IMR-90 (cell line): ENCODE results near the gene CDA. TPM values are rescaled to one million over a fixed set of nuclear protein-coding genes. Genes with fewer than 3 reads are reported as not detected.

Source experiments
- ATAC-seq: fragments of 200-7000 bp; cut with Tn5 transposase; 2 replicates; pipeline ENCODE4 v1.9.1; 2020; ENCODE audit warnings: low read depth, mild to moderate bottlenecking, moderate library complexity
- BruUV-seq: library from RNA; stranded (reverse); fragments of 400-500 nt; replicated peaks from 2 replicates; lab custom pipeline; 2021; lab: Mats Ljungman, UMichigan
- CTCF ChIA-PET: fragments of 300-600 bp; formaldehyde crosslinking; extraction: SDS; loops from one replicate; lab custom pipeline; 2021; ENCODE audit warnings: antibody characterized with exemption; lab: Yijun Ruan, JAX
- POLR2A ChIA-PET: fragments of 300-600 bp; sonication (Branson Sonifier 250); formaldehyde crosslinking; loops from one replicate; lab custom pipeline; 2022; ENCODE audit warnings: antibody characterized with exemption; ENCODE audit not compliant: unreplicated experiment; lab: Charles Lee
- DNase-seq: peaks from one replicate; pipeline ENCODE4 v3.0.0; 2013
- H2AFZ ChIP-seq: replicated peaks from 2 replicates; pipeline ENCODE3; 2013; ENCODE audit warnings: low read length, mild to moderate bottlenecking; ENCODE audit not compliant: poor library complexity
- H2AK5ac ChIP-seq: 2 replicates; pipeline ENCODE4 v1.6.1; 2013; ENCODE audit warnings: low read depth, low read length, inconsistent platforms
- H2AK9ac ChIP-seq: replicated peaks from 2 replicates; pipeline ENCODE3; 2013; ENCODE audit warnings: mild to moderate bottlenecking, low read depth, low read length, moderate library complexity; ENCODE audit not compliant: poor library complexity
- H2BK120ac ChIP-seq: 2 replicates; pipeline ENCODE4 v1.6.1; 2013; ENCODE audit warnings: low read depth, low read length, inconsistent platforms
- H2BK15ac ChIP-seq: 3 replicates; pipeline ENCODE4 v1.6.1; 2013; ENCODE audit warnings: low read depth, low read length, inconsistent platforms
- H2BK20ac ChIP-seq: 2 replicates; pipeline ENCODE4 v1.6.1; 2013; ENCODE audit warnings: low read depth, mild to moderate bottlenecking, inconsistent platforms, low read length, moderate library complexity
- H2BK5ac ChIP-seq: 2 replicates; pipeline ENCODE4 v1.6.1; 2013; ENCODE audit warnings: mild to moderate bottlenecking, low read depth, low read length, inconsistent platforms; ENCODE audit not compliant: poor library complexity, severe bottlenecking
- H3K14ac ChIP-seq: replicated peaks from 2 replicates; pipeline ENCODE4 v1.6.1; 2013; ENCODE audit warnings: low read depth, low read length, inconsistent platforms
- H3K18ac ChIP-seq: 2 replicates; pipeline ENCODE4 v1.6.1; 2013; ENCODE audit warnings: low read depth, low read length, control low read depth
- H3K23ac ChIP-seq: 2 replicates; pipeline ENCODE4 v1.6.1; 2013; ENCODE audit warnings: low read depth, low read length, inconsistent platforms
- H3K27ac ChIP-seq: 2 replicates; pipeline ENCODE4 v1.5.1; 2013; ENCODE audit warnings: mild to moderate bottlenecking, control low read depth, low read length; ENCODE audit not compliant: insufficient read depth
- H3K27me3 ChIP-seq: 2 replicates; pipeline ENCODE4 v1.6.1; 2013; ENCODE audit warnings: low read length; ENCODE audit not compliant: control insufficient read depth, insufficient read depth
- H3K36me3 ChIP-seq: 2 replicates; pipeline ENCODE4 v1.6.1; 2013; ENCODE audit warnings: low read length, mixed read lengths; ENCODE audit not compliant: control insufficient read depth, insufficient read depth
- H3K4ac ChIP-seq: 2 replicates; pipeline ENCODE4 v1.6.1; 2013; ENCODE audit warnings: low read depth, low read length, inconsistent platforms
- H3K4me1 ChIP-seq: 2 replicates; pipeline ENCODE4 v1.6.1; 2013; ENCODE audit warnings: low read length, mixed read lengths; ENCODE audit not compliant: control insufficient read depth, insufficient read depth
- H3K4me2 ChIP-seq: 2 replicates; pipeline ENCODE4 v1.6.1; 2013; ENCODE audit warnings: low read depth, mild to moderate bottlenecking, control low read depth, low read length, moderate library complexity
- H3K4me3 ChIP-seq: 2 replicates; pipeline ENCODE4 v1.5.1; 2013; ENCODE audit warnings: low read depth, mild to moderate bottlenecking, control low read depth, low read length, moderate library complexity; ENCODE audit not compliant: insufficient read depth
- H3K56ac ChIP-seq: 2 replicates; pipeline ENCODE4 v1.6.1; 2013; ENCODE audit warnings: low read length, inconsistent platforms; ENCODE audit not compliant: insufficient read depth; ENCODE audit errors: extremely low read depth
- H3K79me1 ChIP-seq, 2 experiments: 2 replicates each; pipeline ENCODE4 v1.6.1; 2013; ENCODE audit warnings: low read length in 2 of 2, inconsistent platforms in 1 of 2, low read depth in 1 of 2
- H3K9ac ChIP-seq: 2 replicates; pipeline ENCODE4 v1.6.1; 2013; ENCODE audit warnings: low read depth, low read length, control low read depth
- H3K9me1 ChIP-seq: 2 replicates; pipeline ENCODE4 v1.6.1; 2013; ENCODE audit warnings: low read length, inconsistent platforms; ENCODE audit not compliant: insufficient read depth
- H3K9me3 ChIP-seq: 2 replicates; pipeline ENCODE4 v1.6.1; 2013; ENCODE audit warnings: low read length; ENCODE audit not compliant: control insufficient read depth, insufficient read depth
- H4K20me1 ChIP-seq: 2 replicates; pipeline ENCODE4 v1.6.1; 2013; ENCODE audit warnings: low read length, inconsistent platforms; ENCODE audit not compliant: insufficient read depth
- H4K5ac ChIP-seq: 2 replicates; pipeline ENCODE4 v1.6.1; 2013; ENCODE audit warnings: mild to moderate bottlenecking, low read depth, low read length, control low read depth
- H4K8ac ChIP-seq, 2 experiments: 2 replicates each; pipeline ENCODE4 v1.6.1; 2013; ENCODE audit warnings: low read depth in 2 of 2, low read length in 2 of 2, control low read depth in 1 of 2, inconsistent platforms in 1 of 2
- H4K91ac ChIP-seq: 2 replicates; pipeline ENCODE4 v1.6.1; 2013; ENCODE audit warnings: low read depth, low read length, inconsistent platforms; ENCODE audit not compliant: insufficient read depth
- BHLHE40 ChIP-seq: fragments of 150-350 bp; IDR thresholded peaks from 2 replicates; pipeline ENCODE4 v1.6.1; 2016; ENCODE audit warnings: mild to moderate bottlenecking, low read depth, low read length
- CEBPB ChIP-seq: IDR thresholded peaks from 2 replicates; pipeline ENCODE4 v1.6.1; 2012; ENCODE audit warnings: low read depth, low read length, improper control_type of control experiment
- CHD1 ChIP-seq: IDR thresholded peaks from 2 replicates; pipeline ENCODE4 v1.6.1; 2012; ENCODE audit warnings: low read depth, low read length, improper control_type of control experiment
- CTCF ChIP-seq: conservative IDR thresholded peaks from 2 replicates; pipeline ENCODE4 v1.5.1; 2012; ENCODE audit warnings: mild to moderate bottlenecking, low read depth, low read length, improper control_type of control experiment
- ELK1 ChIP-seq: fragments of 150-350 bp; IDR thresholded peaks from 2 replicates; pipeline ENCODE4 v1.6.1; 2016; ENCODE audit warnings: low read depth, mild to moderate bottlenecking, low read length, moderate library complexity, borderline replicate concordance
- FOS ChIP-seq: fragments of 150-350 bp; IDR thresholded peaks from 2 replicates; pipeline ENCODE4 v1.6.1; 2016; ENCODE audit warnings: low read depth, low read length
- MAFK ChIP-seq: IDR thresholded peaks from 2 replicates; pipeline ENCODE4 v1.6.1; 2012; ENCODE audit warnings: low read depth, low read length, improper control_type of control experiment
- MAZ ChIP-seq: IDR thresholded peaks from 2 replicates; pipeline ENCODE4 v1.6.1; 2012; ENCODE audit warnings: low read depth, mild to moderate bottlenecking, low read length, improper control_type of control experiment, moderate library complexity, borderline replicate concordance
- MXI1 ChIP-seq: IDR thresholded peaks from 2 replicates; pipeline ENCODE4 v1.6.1; 2012; ENCODE audit warnings: low read depth, mild to moderate bottlenecking, low read length, moderate library complexity, borderline replicate concordance
- NFE2L2 ChIP-seq: fragments of 150-350 bp; IDR thresholded peaks from 2 replicates; pipeline ENCODE4 v1.6.1; 2016; ENCODE audit warnings: low read depth, mild to moderate bottlenecking, low read length
- POLR2A ChIP-seq: IDR thresholded peaks from 2 replicates; pipeline ENCODE4 v1.6.1; 2012; ENCODE audit warnings: mild to moderate bottlenecking, low read depth, low read length
- RAD21 ChIP-seq: IDR thresholded peaks from 2 replicates; pipeline ENCODE4 v1.6.1; 2012; ENCODE audit warnings: low read length, improper control_type of control experiment
- RCOR1 ChIP-seq: IDR thresholded peaks from 2 replicates; pipeline ENCODE4 v1.6.1; 2012; ENCODE audit warnings: mild to moderate bottlenecking, low read length, improper control_type of control experiment; ENCODE audit not compliant: insufficient replicate concordance
- RFX5 ChIP-seq: IDR thresholded peaks from 2 replicates; pipeline ENCODE4 v1.8.0; 2012; ENCODE audit warnings: low read depth, mild to moderate bottlenecking, low read length, moderate library complexity
- SMC3 ChIP-seq: fragments of 150-350 bp; IDR thresholded peaks from 2 replicates; pipeline ENCODE4 v1.6.1; 2016; ENCODE audit warnings: low read depth, mild to moderate bottlenecking, antibody characterized with exemption, low read length, moderate library complexity
- USF2 ChIP-seq: fragments of 150-350 bp; IDR thresholded peaks from 2 replicates; pipeline ENCODE4 v1.6.1; 2017; ENCODE audit warnings: mild to moderate bottlenecking, antibody characterized with exemption, low read length, low read depth
- WGBS, 2 experiments: methylation state at CpG; one replicate each; pipeline versions ENCODE4 v1.1.5 to v1.1.7; 2013; ENCODE audit warnings: missing lambda C conversion rate in 2 of 2; ENCODE audit not compliant: insufficient read length in 1 of 2; ENCODE audit errors: extremely low coverage in 2 of 2; 5-methylcytosine and 5-hydroxymethylcytosine counted together
- dilution Hi-C: fragments of 300-500 bp; cut with HindIII; formaldehyde crosslinking; loops from one replicate; pipeline ENCODE4 v1.14.3; 2018; ENCODE audit warnings: low sequenced_read_pairs; ENCODE audit not compliant: unreplicated experiment
- in situ Hi-C: fragments of 300-500 bp; cut with MboI; formaldehyde crosslinking; loops from 3 replicates; pipeline ENCODE4 v1.14.3; 2019; ENCODE audit warnings: low sequenced_read_pairs, inconsistent platforms, mixed read lengths
- intact Hi-C: fragments of 100-400 bp; cut with micrococcal nuclease; formaldehyde crosslinking; loops from 2 replicates; pipeline ENCODE4 v1.10.0; 2022
- polyA plus RNA-seq, 3 experiments: library from polyadenylated mRNA; depleted of rRNA; stranded (reverse); fragments of >200 nt; gene quantifications; 2 replicates each; pipeline ENCODE4 v1.2.3, GENCODE V29; 2012; ENCODE audit warnings: low replicate concordance in 1 of 3
- total RNA-seq: library from RNA; depleted of rRNA; stranded (reverse); fragments of >200 nt; gene quantifications from 2 replicates; pipeline ENCODE4 v1.2.3, GENCODE V29; 2012

CDA gene
- total and polyA plus RNA-seq, 2 of the 4 experiments (the other 2 are of a cell fraction), result 0.90 to 9.4 TPM

DNA sequence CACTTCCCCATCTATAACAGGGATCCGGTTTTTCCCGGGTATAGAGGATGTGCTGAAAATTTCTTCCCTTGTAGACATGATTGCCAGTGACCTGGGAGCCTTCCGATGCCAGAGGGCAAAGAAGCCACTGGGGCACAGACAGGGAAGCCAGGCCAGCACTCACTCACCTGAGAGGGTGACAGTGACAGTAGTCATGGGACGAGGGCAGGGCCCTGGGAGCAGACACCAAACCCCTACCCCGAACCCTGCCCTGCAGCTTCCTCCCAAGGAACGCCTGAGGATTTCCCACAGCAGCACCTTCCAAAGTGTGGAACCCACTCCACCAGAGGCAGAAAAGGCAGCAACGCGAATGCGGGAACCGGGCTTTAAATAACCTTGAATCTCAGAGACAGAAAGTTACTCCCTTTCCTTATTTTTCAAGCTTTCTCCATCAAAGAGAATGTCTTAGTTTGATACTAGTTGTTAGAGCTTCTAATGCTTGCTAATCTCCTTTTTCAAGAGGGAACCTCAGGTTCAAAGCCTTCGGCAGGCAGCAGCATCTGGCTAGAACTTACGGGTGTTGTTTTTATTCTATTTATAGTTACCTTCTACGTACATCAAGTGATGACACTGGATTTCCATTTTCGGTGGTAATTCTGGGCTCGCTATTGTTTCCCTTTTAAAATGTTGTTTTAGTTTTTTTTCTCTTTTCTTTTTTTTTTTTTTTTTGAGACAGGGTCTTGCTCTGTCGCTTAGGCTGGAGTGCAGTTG lies 69.4 kb downstream of the CDA start:
- Histone ChIP-seq H2BK15ac (no peak overlapping the region), H3K9me3 (no peaks in the 10 kb centered on the region), H4K8ac (no peak overlapping the region), H3K9ac (no peak overlapping the region), H2AK9ac (no peak overlapping the region), H2AK5ac (no peak overlapping the region), H3K9me1 (peaks cover 9% of the 10 kb centered on the region), H3K27me3 (no peaks in the 10 kb centered on the region), H3K4ac (no peak overlapping the region), H3K56ac (no peak overlapping the region), H2BK20ac (no peak overlapping the region), H3K14ac (no peak overlapping the region), H2AFZ (no peak overlapping the region), H2BK5ac (no peak overlapping the region), H4K20me1 (no peaks in the 10 kb centered on the region; the same call in 1 of the 2 replicates), H3K36me3 (peaks cover 37% of the 10 kb centered on the region), H3K4me1 (peaks cover 4% of the 10 kb centered on the region), H3K23ac (no peak overlapping the region), H3K4me2 (no peak overlapping the region), H4K91ac (no peak overlapping the region), H3K79me1 (peaks cover 37 to 78% of the 10 kb centered on the region in 2 experiments), H2BK120ac (no peak overlapping the region), H3K27ac (no peak overlapping the region), H3K18ac (no peak overlapping the region), H3K4me3 (no peak overlapping the region), H4K5ac (no peak overlapping the region)
- WGBS, 2 experiments, result 83% methylated on average over 1 of the region's 16 CpGs; no CpG with 5 or more reads in 1 of the 2 experiments
- in situ Hi-C loops, result no loop called here
- POLR2A ChIA-PET, result no interaction called here
- DNase-seq (no peak), ATAC-seq (no peak)
- BruUV-seq, result no TSS peak
- CTCF ChIA-PET, result no interaction called here
- no peak for TF ChIP-seq BHLHE40
- no peak for TF ChIP-seq SMC3
- TF ChIP-seq NFE2L2, result no peak
- TF ChIP-seq MXI1, result no peak
- no peak for TF ChIP-seq ELK1
- no peak for TF ChIP-seq MAFK
- no peak for TF ChIP-seq POLR2A
- TF ChIP-seq CTCF, result no peak
- no peak for TF ChIP-seq RCOR1
- TF ChIP-seq FOS, result no peak
- TF ChIP-seq RFX5, result no peak
- TF ChIP-seq CHD1, result no peak
- no peak for TF ChIP-seq MAZ
- TF ChIP-seq USF2, result no peak
- TF ChIP-seq RAD21, result no peak
- no peak for TF ChIP-seq CEBPB
- intact Hi-C loops, result no loop called here
- dilution Hi-C loops, result no loop called here
